HepG2 (cell line): Measurements from ENCODE around the gene SEPTIN2. TPM values are rescaled to one million over a fixed set of nuclear protein-coding genes. Genes with fewer than 3 reads are reported as not detected.

ENCODE experiments used
- ATRX ChIP-seq: sonication (generic); formaldehyde crosslinking; IDR thresholded peaks from 2 replicates; pipeline ENCODE4 v1.4.0; 2020; ENCODE audit warnings: missing genetic modification reagents, borderline replicate concordance
- DNMT3B ChIP-seq: conservative IDR thresholded peaks from 2 replicates; pipeline ENCODE4 v1.6.1; 2016; ENCODE audit warnings: missing biosample characterization, control low read depth
- ELK4 ChIP-seq: sonication (generic); formaldehyde crosslinking; IDR thresholded peaks from 2 replicates; pipeline ENCODE4 v1.9.0; 2021; ENCODE audit warnings: missing genetic modification reagents, borderline replicate concordance
- FOXC1 ChIP-seq: sonication (generic); formaldehyde crosslinking; IDR thresholded peaks from 2 replicates; pipeline ENCODE4 v1.8.0; 2022; ENCODE audit warnings: mild to moderate bottlenecking, missing genetic modification reagents, borderline replicate concordance
- HMGA1 ChIP-seq: sonication (generic); formaldehyde crosslinking; conservative IDR thresholded peaks from 2 replicates; pipeline ENCODE4 v1.4.0; 2020; ENCODE audit warnings: missing genetic modification reagents
- KDM3A ChIP-seq: IDR thresholded peaks from 2 replicates; pipeline ENCODE4 v1.6.1; 2018; ENCODE audit warnings: low read depth, missing compliant biosample characterization
- NR3C1 ChIP-seq: sonication (generic); formaldehyde crosslinking; IDR thresholded peaks from 2 replicates; pipeline ENCODE4 v1.4.0; 2020; ENCODE audit warnings: missing genetic modification reagents
- PHB2 ChIP-seq: fragments of 450-650 bp; IDR thresholded peaks from 2 replicates; pipeline ENCODE4 v1.6.1; 2018; ENCODE audit not compliant: partially characterized antibody
- PHF20 ChIP-seq: sonication (generic); formaldehyde crosslinking; IDR thresholded peaks from 2 replicates; pipeline ENCODE4 v1.5.0; 2020; ENCODE audit warnings: mild to moderate bottlenecking, missing genetic modification reagents
- PRDM15 ChIP-seq: sonication (generic); formaldehyde crosslinking; IDR thresholded peaks from 2 replicates; pipeline ENCODE4 v1.4.0; 2020; ENCODE audit warnings: missing genetic modification reagents
- TBX3 ChIP-seq: fragments of 450-650 bp; IDR thresholded peaks from 2 replicates; pipeline ENCODE4 v1.6.1; 2017; ENCODE audit warnings: antibody characterized with exemption, mild to moderate bottlenecking, inconsistent platforms, borderline replicate concordance
- ZBTB38 ChIP-seq: sonication (generic); formaldehyde crosslinking; IDR thresholded peaks from 2 replicates; pipeline ENCODE4 v1.5.1; 2020; ENCODE audit warnings: mild to moderate bottlenecking, missing genetic modification reagents
- ZFP91 ChIP-seq: sonication (generic); formaldehyde crosslinking; IDR thresholded peaks from 2 replicates; pipeline ENCODE4 v1.9.0; 2022; ENCODE audit warnings: missing genetic modification reagents, mild to moderate bottlenecking, borderline replicate concordance
- ZNF484 ChIP-seq: sonication (generic); formaldehyde crosslinking; IDR thresholded peaks from 2 replicates; pipeline ENCODE4 v1.5.1; 2020; ENCODE audit warnings: mild to moderate bottlenecking, low read depth, missing genetic modification reagents, borderline replicate concordance
- ZNF609 ChIP-seq: sonication (generic); formaldehyde crosslinking; IDR thresholded peaks from 2 replicates; pipeline ENCODE4 v1.4.0; 2020; ENCODE audit warnings: mild to moderate bottlenecking, missing genetic modification reagents, borderline replicate concordance
- ZNF614 ChIP-seq: IDR thresholded peaks from 2 replicates; pipeline ENCODE4 v1.6.1; 2018; ENCODE audit warnings: missing biosample characterization, missing genetic modification reagents, inconsistent platforms, borderline replicate concordance
- ZNF619 ChIP-seq: sonication (generic); formaldehyde crosslinking; IDR thresholded peaks from 2 replicates; pipeline ENCODE4 v1.4.0; 2020; ENCODE audit warnings: mild to moderate bottlenecking, missing genetic modification reagents
- polyA plus RNA-seq, 8 experiments: library from polyadenylated mRNA; depleted of rRNA in 3 of 8; stranded (reverse) in 7 of 8; unstranded in 1 of 8; fragments of >200 nt; fragmentation: Illumina TruSeq in 4 of 8; extraction: Trizol in 4 of 8; gene quantifications; 2 replicates each; pipeline versions ENCODE4 v1.2.1 to v1.2.3, GENCODE V29; 2011 to 2016; ENCODE audit warnings: low read depth in 4 of 8, missing spikeins in 1 of 8, mixed read lengths in 1 of 8; ENCODE audit not compliant: insufficient read depth in 1 of 8
- total RNA-seq, 5 experiments: library from RNA; depleted of rRNA; stranded (reverse); fragments of >200 nt; fragmentation: Illumina TruSeq; extraction: Trizol; gene quantifications; 2 replicates each; pipeline ENCODE4 v1.2.3, GENCODE V29; 2016; ENCODE audit warnings: low read depth in 1 of 5

Gene SEPTIN2
- total and polyA plus RNA-seq, 2 of the 13 experiments (the other 11 are each of a cell fraction or from before 2014, with no cell fraction given) = 493 to 733 TPM

GRCh38 chr2:241315093-241315878 lies 439 bp upstream of the SEPTIN2 start, which contains the start of gene HDLBP (continued):
- TF ChIP-seq PHB2 (no peak), ZFP91 (CRISPR knock-in tag) (peak; percentile 94), ZNF609 (peak; percentile 88), DNMT3B (CRISPR knock-in tag) (no peak), ZNF484 (CRISPR knock-in tag) (no peak), TBX3 (peak; percentile 50; the same call in 1 of the 2 replicates), HMGA1 (CRISPR knock-in tag) (no peak), FOXC1 (peak; percentile 69; the same call in 1 of the 2 replicates), ATRX (CRISPR knock-in tag) (no peak), KDM3A (CRISPR knock-in tag) (peak; percentile 93), ZNF619 (CRISPR knock-in tag) (peak; percentile 86; the same call in 1 of the 2 replicates), ELK4 (CRISPR knock-in tag) (no peak), PHF20 (CRISPR knock-in tag) (peak; percentile 75; the same call in 1 of the 2 replicates), NR3C1 (CRISPR knock-in tag) (no peak), ZNF614 (CRISPR knock-in tag) (peak; percentile 76; the same call in 1 of the 2 replicates), ZBTB38 (CRISPR knock-in tag) (peak; percentile 83; the same call in 1 of the 2 replicates), PRDM15 (peak; percentile 57; the same call in 1 of the 2 replicates)
